Chondrocyte (in vitro differentiated cells): ENCODE results near the gene UPP2. TPM values are rescaled to one million over a fixed set of nuclear protein-coding genes. Genes with fewer than 3 reads are reported as not detected.

Source experiments
- DNase-seq: peaks from one replicate; pipeline ENCODE4 v3.0.0; 2021; ENCODE audit warnings: mixed read lengths, low spot score
- H3K27ac Mint-ChIP-seq: one replicate; pipeline ENCODE4 v1.8.0; 2021; ENCODE audit warnings: mild to moderate bottlenecking, moderate library complexity, mixed read lengths; ENCODE audit not compliant: unreplicated experiment
- H3K27me3 Mint-ChIP-seq: 2 replicates; pipeline ENCODE4 v1.8.0; 2021; ENCODE audit warnings: low read depth, mixed read lengths
- H3K36me3 Mint-ChIP-seq: 2 replicates; pipeline ENCODE4 v1.8.0; 2021; ENCODE audit warnings: low read depth, mixed read lengths
- H3K4me1 Mint-ChIP-seq: 2 replicates; pipeline ENCODE4 v1.8.0; 2021; ENCODE audit warnings: low read depth, mild to moderate bottlenecking, mixed read lengths
- H3K4me3 Mint-ChIP-seq: one replicate; pipeline ENCODE4 v1.8.0; 2021; ENCODE audit warnings: mild to moderate bottlenecking, moderate library complexity, mixed read lengths; ENCODE audit not compliant: unreplicated experiment
- H3K9me3 Mint-ChIP-seq: 2 replicates; pipeline ENCODE4 v1.8.0; 2021; ENCODE audit warnings: low read depth, mixed read lengths
- total RNA-seq: library from RNA; stranded (reverse); gene quantifications from 3 replicates; pipeline ENCODE4 v1.2.1, GENCODE V29; 2021
- TF ChIP-seq, protein P1 (sequence below): fragments of 200-600 bp; sonication (generic); IDR thresholded peaks from 2 replicates; pipeline ENCODE4 v1.5.0; 2021; ENCODE audit warnings: antibody characterized with exemption, mild to moderate bottlenecking, moderate library complexity

UPP2 gene
- total RNA-seq, 1 donor from 2014 or later = not detected

DNA sequence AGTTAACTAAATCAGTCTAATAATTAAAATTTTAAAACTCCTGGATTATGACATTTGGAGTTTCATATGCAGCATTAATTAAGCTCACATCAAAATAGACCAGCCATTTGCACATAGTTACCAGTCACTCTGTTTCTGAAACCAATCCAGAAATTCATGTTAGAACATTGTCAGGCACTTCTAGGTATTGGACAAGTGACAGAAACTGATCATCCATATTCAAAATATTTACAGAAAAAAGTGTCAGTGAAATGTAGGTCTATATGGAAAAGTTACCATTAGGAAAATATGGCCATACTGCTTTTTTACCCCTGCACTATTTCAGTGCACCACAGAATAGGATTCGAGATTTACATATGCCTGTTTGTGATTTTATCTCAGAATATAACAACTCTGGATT is 33.4 kb downstream of the UPP2 start:
- DNase-seq = no peak
- Mint-ChIP-seq H3K27me3 (no peaks in the 10 kb centered on the region), H3K4me3 (no peak overlapping the region), H3K4me1 (peaks cover 13% of the 10 kb centered on the region), H3K27ac (no peak overlapping the region), H3K36me3 (no peaks in the 10 kb centered on the region), H3K9me3 (no peaks in the 10 kb centered on the region)
- TF ChIP-seq, protein P1, sequence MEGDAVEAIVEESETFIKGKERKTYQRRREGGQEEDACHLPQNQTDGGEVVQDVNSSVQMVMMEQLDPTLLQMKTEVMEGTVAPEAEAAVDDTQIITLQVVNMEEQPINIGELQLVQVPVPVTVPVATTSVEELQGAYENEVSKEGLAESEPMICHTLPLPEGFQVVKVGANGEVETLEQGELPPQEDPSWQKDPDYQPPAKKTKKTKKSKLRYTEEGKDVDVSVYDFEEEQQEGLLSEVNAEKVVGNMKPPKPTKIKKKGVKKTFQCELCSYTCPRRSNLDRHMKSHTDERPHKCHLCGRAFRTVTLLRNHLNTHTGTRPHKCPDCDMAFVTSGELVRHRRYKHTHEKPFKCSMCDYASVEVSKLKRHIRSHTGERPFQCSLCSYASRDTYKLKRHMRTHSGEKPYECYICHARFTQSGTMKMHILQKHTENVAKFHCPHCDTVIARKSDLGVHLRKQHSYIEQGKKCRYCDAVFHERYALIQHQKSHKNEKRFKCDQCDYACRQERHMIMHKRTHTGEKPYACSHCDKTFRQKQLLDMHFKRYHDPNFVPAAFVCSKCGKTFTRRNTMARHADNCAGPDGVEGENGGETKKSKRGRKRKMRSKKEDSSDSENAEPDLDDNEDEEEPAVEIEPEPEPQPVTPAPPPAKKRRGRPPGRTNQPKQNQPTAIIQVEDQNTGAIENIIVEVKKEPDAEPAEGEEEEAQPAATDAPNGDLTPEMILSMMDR = no peak

DNA sequence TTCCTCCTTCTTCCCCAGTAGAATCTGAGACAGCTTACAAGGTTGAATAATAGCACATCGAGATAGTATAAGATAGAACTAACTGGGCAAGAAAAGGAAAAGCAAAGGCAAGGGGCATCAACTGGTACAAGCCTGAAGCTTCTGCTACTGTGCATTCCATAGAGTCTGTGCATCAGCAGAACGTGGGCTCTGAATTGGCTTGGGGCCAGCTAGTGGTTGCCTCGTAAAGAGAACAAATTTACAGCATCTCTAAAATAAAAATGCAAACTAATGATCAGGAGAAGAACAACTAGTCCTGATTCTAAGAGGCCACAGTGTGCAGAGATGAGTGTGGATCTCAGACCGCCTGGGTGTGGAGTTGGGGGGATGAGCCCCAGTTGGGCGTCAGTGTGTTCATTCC is 36.6 kb downstream of the UPP2 start:
- Mint-ChIP-seq H3K4me1 (peaks cover 11% of the 10 kb centered on the region), H3K9me3 (no peaks in the 10 kb centered on the region), H3K27ac (no peak overlapping the region), H3K4me3 (no peak overlapping the region), H3K27me3 (no peaks in the 10 kb centered on the region), H3K36me3 (no peaks in the 10 kb centered on the region)
- TF ChIP-seq, protein P1 = no peak
- DNase-seq = no peak

DNA sequence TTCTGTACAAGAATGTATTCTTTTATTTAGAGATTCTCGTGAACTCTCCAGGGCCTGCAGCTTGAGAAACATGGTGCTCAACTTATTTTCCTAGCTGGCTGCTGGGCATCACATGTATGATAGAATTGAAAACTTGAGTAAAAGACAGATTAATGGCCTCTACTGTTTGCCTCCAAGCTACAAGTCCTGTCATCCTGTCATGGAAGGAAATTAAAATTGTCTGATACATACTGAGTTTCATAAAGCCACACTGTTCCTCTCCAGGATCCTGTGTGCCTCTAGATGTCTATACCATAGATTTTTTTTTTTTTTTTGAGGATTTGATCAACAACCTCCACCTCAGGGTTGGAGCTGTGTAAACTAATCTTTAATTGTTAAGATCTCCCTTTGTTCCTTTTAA is 38.5 kb downstream of the UPP2 start:
- no peaks in the 10 kb centered on the region for H3K9me3 Mint-ChIP-seq
- no peak overlapping the region for H3K27ac Mint-ChIP-seq
- H3K27me3 Mint-ChIP-seq = no peaks in the 10 kb centered on the region
- DNase-seq = no peak
- peaks cover 8% of the 10 kb centered on the region for H3K4me1 Mint-ChIP-seq
- no peaks in the 10 kb centered on the region for H3K36me3 Mint-ChIP-seq
- H3K4me3 Mint-ChIP-seq = no peak overlapping the region
- TF ChIP-seq, protein P1 = no peak

DNA sequence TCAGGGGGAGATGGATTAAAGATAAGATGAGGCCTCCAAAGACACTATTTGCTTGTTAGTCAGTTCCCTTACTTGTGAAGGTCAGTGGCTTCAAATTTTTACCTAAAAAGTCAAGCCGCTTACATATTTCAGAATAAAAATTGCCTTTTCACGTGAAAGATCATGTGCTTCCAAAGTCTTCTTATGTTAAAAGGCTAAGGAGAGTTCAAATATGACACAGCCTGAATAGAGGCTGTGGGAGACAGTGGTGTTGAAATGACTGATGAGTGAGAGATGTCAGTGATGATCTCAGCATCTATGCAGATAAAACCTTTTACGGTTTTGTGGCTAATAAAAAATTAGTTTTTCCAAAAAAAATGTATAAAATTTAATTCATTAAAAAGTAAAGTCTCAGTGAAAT is 40.5 kb downstream of the UPP2 start:
- TF ChIP-seq, protein P1 = no peak
- H3K27ac Mint-ChIP-seq = no peak overlapping the region
- peaks cover 8% of the 10 kb centered on the region for H3K4me1 Mint-ChIP-seq
- no peaks in the 10 kb centered on the region for H3K27me3 Mint-ChIP-seq
- DNase-seq = no peak
- peaks cover 12% of the 10 kb centered on the region for H3K9me3 Mint-ChIP-seq
- no peak overlapping the region for H3K4me3 Mint-ChIP-seq
- peaks cover 3% of the 10 kb centered on the region for H3K36me3 Mint-ChIP-seq

DNA sequence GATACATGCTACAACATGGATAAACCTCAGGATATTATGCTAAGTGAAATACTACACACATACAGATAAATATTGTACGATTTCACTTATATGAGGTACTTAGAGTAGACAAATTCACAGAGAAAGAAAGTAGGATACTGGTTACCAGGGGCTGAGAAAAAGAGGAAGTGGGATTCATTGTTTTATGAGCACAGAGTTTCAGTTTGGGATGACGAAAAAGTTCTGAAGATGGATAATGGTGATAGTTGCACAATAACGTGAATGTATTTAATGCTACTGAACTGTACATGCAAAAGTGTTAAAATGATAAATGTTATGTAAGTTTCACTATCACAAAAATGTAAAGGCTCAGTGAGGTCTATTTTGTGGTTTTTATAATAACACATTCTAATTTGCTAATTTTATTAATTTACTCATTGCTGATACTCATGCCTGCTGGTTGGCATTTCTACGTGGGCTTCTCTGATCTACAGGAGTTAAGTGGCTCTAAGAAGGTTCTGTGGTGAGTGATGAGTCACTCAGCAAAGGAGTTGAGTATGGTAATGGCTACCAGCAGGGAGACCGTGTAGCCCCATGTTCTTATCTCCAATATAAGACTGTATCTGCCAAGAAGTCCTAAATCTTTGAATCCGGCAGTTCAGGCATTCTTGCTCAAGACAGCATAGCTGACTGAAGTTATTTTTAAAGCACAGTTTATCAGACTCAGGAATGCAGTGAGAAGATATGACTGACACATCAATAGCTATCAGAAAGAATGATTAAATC is 41.1 kb downstream of the UPP2 start:
- peaks cover 8% of the 10 kb centered on the region for H3K4me1 Mint-ChIP-seq
- H3K36me3 Mint-ChIP-seq = peaks cover 5% of the 10 kb centered on the region
- no peak for DNase-seq
- H3K27me3 Mint-ChIP-seq = no peaks in the 10 kb centered on the region
- TF ChIP-seq, protein P1 = no peak
- H3K9me3 Mint-ChIP-seq = peaks cover 18% of the 10 kb centered on the region
- H3K4me3 Mint-ChIP-seq = no peak overlapping the region
- no peak overlapping the region for H3K27ac Mint-ChIP-seq
